Loucy (cell line): ENCODE results near the gene CEP135.

Source experiments
- H2AFZ ChIP-seq: fragments of 200-600 bp; sonication (generic); 2 replicates; pipeline ENCODE4 v1.6.0; 2016; ENCODE audit warnings: antibody characterized with exemption, mild to moderate bottlenecking, low read length, moderate library complexity
- H3F3A ChIP-seq: fragments of 200-600 bp; 2 replicates; pipeline ENCODE4 v1.6.0; 2016; ENCODE audit warnings: antibody characterized with exemption, low read depth, mild to moderate bottlenecking
- H3K27me3 ChIP-seq: fragments of 200-600 bp; sonication (generic); 2 replicates; pipeline ENCODE4 v1.6.1; 2014; ENCODE audit warnings: low read length, mild to moderate bottlenecking; ENCODE audit not compliant: insufficient read depth, poor library complexity, severe bottlenecking
- H3K36me3 ChIP-seq: fragments of 200-600 bp; sonication (generic); 2 replicates; pipeline ENCODE4 v1.6.1; 2016; ENCODE audit warnings: low read length; ENCODE audit not compliant: insufficient read depth
- H3K4me1 ChIP-seq: fragments of 200-600 bp; sonication (generic); 2 replicates; pipeline ENCODE4 v1.5.1; 2014; ENCODE audit warnings: low read length, mild to moderate bottlenecking; ENCODE audit not compliant: insufficient read depth, poor library complexity, severe bottlenecking
- H3K4me2 ChIP-seq: fragments of 200-600 bp; sonication (generic); 2 replicates; pipeline ENCODE4 v1.6.0; 2014; ENCODE audit warnings: antibody characterized with exemption, low read length, low read depth, mild to moderate bottlenecking; ENCODE audit not compliant: poor library complexity, severe bottlenecking
- H3K4me3 ChIP-seq: fragments of 200-600 bp; sonication (generic); 2 replicates; pipeline ENCODE4 v1.5.1; 2014; ENCODE audit warnings: low read length, mild to moderate bottlenecking, mixed read lengths; ENCODE audit not compliant: poor library complexity, severe bottlenecking
- H3K79me2 ChIP-seq: fragments of 200-600 bp; sonication (generic); 2 replicates; pipeline ENCODE4 v1.6.1; 2014; ENCODE audit warnings: low read length; ENCODE audit not compliant: insufficient read depth
- H3K9ac ChIP-seq: fragments of 200-600 bp; sonication (generic); 2 replicates; pipeline ENCODE4 v1.6.0; 2014; ENCODE audit warnings: mild to moderate bottlenecking, low read depth, low read length, moderate library complexity; ENCODE audit not compliant: poor library complexity, severe bottlenecking
- H3K9me2 ChIP-seq: fragments of 200-600 bp; sonication (generic); replicated peaks from 2 replicates; pipeline ENCODE4 v1.6.1; 2016; ENCODE audit warnings: low read depth, low read length, mixed read lengths
- H3K9me3 ChIP-seq: fragments of 200-600 bp; sonication (generic); 2 replicates; pipeline ENCODE4 v1.6.1; 2014; ENCODE audit warnings: mild to moderate bottlenecking, antibody characterized with exemption, low read length, low read depth; ENCODE audit not compliant: insufficient read depth
- H4K20me1 ChIP-seq: fragments of 200-600 bp; sonication (generic); 2 replicates; pipeline ENCODE4 v1.6.0; 2014; ENCODE audit warnings: antibody characterized with exemption, low read length, mild to moderate bottlenecking; ENCODE audit not compliant: insufficient read depth, poor library complexity, severe bottlenecking
- EZH2phosphoT487 ChIP-seq: fragments of 200-600 bp; IDR thresholded peaks from 2 replicates; pipeline ENCODE4 v1.6.1; 2018; ENCODE audit warnings: antibody characterized with exemption, mild to moderate bottlenecking, moderate library complexity, borderline replicate concordance
- TF ChIP-seq, protein P1 (sequence below): fragments of 200-600 bp; sonication (generic); conservative IDR thresholded peaks from 2 replicates; pipeline ENCODE4 v1.5.1; 2014; ENCODE audit warnings: mild to moderate bottlenecking, antibody characterized with exemption, low read length

CEP135 gene

DNA sequence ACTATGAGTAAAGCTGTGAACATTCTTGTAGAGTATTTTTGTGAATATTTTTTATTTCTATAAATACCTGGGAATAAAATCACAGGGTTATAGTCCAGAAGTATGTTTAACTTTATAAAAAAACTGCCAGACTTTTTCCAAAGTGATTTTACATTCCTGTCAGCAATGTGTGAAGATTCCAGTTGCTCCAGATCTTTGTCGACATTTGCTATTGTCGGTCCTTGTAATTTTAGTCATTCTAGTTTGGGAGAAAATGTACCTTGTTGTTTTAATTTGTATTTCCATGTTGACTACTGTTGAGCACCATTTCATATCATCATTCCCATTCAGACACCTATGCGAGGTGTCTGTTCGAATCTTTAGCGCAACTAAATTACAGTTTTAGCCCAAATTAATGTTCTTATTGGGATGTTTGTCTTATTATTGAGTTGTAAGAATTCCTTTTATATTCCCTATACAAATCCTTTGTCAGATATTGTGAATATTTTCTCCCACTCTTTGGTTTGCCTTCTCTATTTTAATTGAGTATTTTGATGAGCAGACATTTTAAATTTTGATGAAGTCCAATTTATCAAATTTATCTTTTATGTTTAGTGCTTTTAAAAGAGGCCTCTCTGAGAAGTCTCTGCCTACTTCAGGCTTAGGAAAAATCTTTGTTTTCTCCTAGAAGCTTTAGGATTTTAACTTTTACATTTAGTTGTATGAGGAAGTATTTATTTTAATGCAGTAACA lies 2.6 kb downstream of the CEP135 start:
- Histone ChIP-seq H2AFZ (no peak overlapping the region), H3K79me2 (peaks cover 37% of the 10 kb centered on the region), H4K20me1 (no peaks in the 10 kb centered on the region), H3F3A (no peaks in the 10 kb centered on the region), H3K9me3 (no peaks in the 10 kb centered on the region), H3K9me2 (no peaks in the 10 kb centered on the region), H3K36me3 (peaks cover 12% of the 10 kb centered on the region; the same call in 1 of the 2 replicates), H3K9ac (no peak overlapping the region), H3K4me2 (peak overlapping the region; percentile 89), H3K27me3 (no peaks in the 10 kb centered on the region), H3K4me3 (peak overlapping the region; percentile 83), H3K4me1 (peaks cover 52% of the 10 kb centered on the region)
- TF ChIP-seq, protein P1, sequence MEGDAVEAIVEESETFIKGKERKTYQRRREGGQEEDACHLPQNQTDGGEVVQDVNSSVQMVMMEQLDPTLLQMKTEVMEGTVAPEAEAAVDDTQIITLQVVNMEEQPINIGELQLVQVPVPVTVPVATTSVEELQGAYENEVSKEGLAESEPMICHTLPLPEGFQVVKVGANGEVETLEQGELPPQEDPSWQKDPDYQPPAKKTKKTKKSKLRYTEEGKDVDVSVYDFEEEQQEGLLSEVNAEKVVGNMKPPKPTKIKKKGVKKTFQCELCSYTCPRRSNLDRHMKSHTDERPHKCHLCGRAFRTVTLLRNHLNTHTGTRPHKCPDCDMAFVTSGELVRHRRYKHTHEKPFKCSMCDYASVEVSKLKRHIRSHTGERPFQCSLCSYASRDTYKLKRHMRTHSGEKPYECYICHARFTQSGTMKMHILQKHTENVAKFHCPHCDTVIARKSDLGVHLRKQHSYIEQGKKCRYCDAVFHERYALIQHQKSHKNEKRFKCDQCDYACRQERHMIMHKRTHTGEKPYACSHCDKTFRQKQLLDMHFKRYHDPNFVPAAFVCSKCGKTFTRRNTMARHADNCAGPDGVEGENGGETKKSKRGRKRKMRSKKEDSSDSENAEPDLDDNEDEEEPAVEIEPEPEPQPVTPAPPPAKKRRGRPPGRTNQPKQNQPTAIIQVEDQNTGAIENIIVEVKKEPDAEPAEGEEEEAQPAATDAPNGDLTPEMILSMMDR, result no peak
- no peak for TF ChIP-seq EZH2phosphoT487

GRCh38 chr4:55955710-55956109 lies 7.0 kb downstream of the CEP135 start:
- no peak overlapping the region for H2AFZ ChIP-seq
- H3K79me2 ChIP-seq, result peaks cover 26% of the 10 kb centered on the region
- no peak overlapping the region for H3K4me2 ChIP-seq
- H3K9ac ChIP-seq, result no peak overlapping the region
- H3F3A ChIP-seq, result no peaks in the 10 kb centered on the region
- no peak overlapping the region for H3K4me3 ChIP-seq
- H3K27me3 ChIP-seq, result no peaks in the 10 kb centered on the region
- TF ChIP-seq EZH2phosphoT487, result no peak
- TF ChIP-seq, protein P1, result no peak
- peaks cover 31% of the 10 kb centered on the region for H3K4me1 ChIP-seq
- no peaks in the 10 kb centered on the region for H3K9me3 ChIP-seq
- no peaks in the 10 kb centered on the region for H4K20me1 ChIP-seq
- H3K36me3 ChIP-seq, result peaks cover 29% of the 10 kb centered on the region; the same call in 1 of the 2 replicates
- H3K9me2 ChIP-seq, result no peaks in the 10 kb centered on the region

- Histone ChIP-seq H3K9me2 (no peaks in the 10 kb centered on the region), H3K4me3 (no peak overlapping the region), H3F3A (no peaks in the 10 kb centered on the region), H3K36me3 (peaks cover 29% of the 10 kb centered on the region; the same call in 1 of the 2 replicates), H3K27me3 (no peaks in the 10 kb centered on the region), H3K4me2 (no peak overlapping the region), H4K20me1 (no peaks in the 10 kb centered on the region), H3K9me3 (no peaks in the 10 kb centered on the region), H3K9ac (no peak overlapping the region), H2AFZ (no peak overlapping the region), H3K4me1 (no peaks in the 10 kb centered on the region), H3K79me2 (no peaks in the 10 kb centered on the region)
- TF ChIP-seq, protein P1, result no peak
- TF ChIP-seq EZH2phosphoT487, result no peak
These were observed 10.9 kb downstream of the CEP135 start for GRCh38 chr4:55959655-55960054.
